ENCODE measurements around the gene RAD9B. TPM values are rescaled to one million over a fixed set of nuclear protein-coding genes. Genes with fewer than 3 reads are reported as not detected.

RAD9B gene
- total and polyA plus RNA-seq, 9 of the 15 experiments (the other 6 are each of a cell fraction or from before 2014, with no cell fraction given) = 0.05 to 0.83 (median 0.32) TPM

- TF ChIP-seq MAZ (CRISPR knock-in tag; conservative IDR thresholded peaks at IDR 0.05 in 1 of 2, IDR thresholded peaks at IDR 0.05 in 1 of 2) (peak; percentile 73 to 79; a peak in 3 of 4 replicates), HMG20B (CRISPR knock-in tag; IDR thresholded peaks at IDR 0.05) (no peak), ZNF780A (CRISPR knock-in tag; IDR thresholded peaks at IDR 0.05) (no peak), FOXA3 (CRISPR knock-in tag; conservative IDR thresholded peaks at IDR 0.05 in 1 of 2, IDR thresholded peaks at IDR 0.05 in 1 of 2) (peak in 1 of 2 experiments; percentile 88; a peak in 1 of 4 replicates), FOXA1 (IDR thresholded peaks at IDR 0.05; ENCODE audit: borderline replicate concordance) (no peak), ZSCAN32 (CRISPR knock-in tag; IDR thresholded peaks at IDR 0.05) (no peak), ZSCAN29 (IDR thresholded peaks at IDR 0.05) (no peak), ZZZ3 (IDR thresholded peaks at IDR 0.05) (peak; percentile 96), RFX1 (IDR thresholded peaks at IDR 0.05) (no peak), HEY1 (CRISPR knock-in tag; IDR thresholded peaks at IDR 0.05; ENCODE audit: borderline replicate concordance) (no peak), ZNF75A (CRISPR knock-in tag; IDR thresholded peaks at IDR 0.05) (peak; percentile 70; the same call in 1 of the 2 replicates), SMARCE1 (IDR thresholded peaks at IDR 0.05) (0 out of 2 replicates have a peak, but pooled peaks have one; percentile 16), ZBTB34 (CRISPR knock-in tag; IDR thresholded peaks at IDR 0.05) (peak; percentile 87), E4F1 (CRISPR knock-in tag; IDR thresholded peaks at IDR 0.05; ENCODE audit: borderline replicate concordance) (peak; percentile 69; the same call in 1 of the 2 replicates), TGIF2 (CRISPR knock-in tag; IDR thresholded peaks at IDR 0.05) (no peak; the same call in 1 of the 2 replicates), HMGXB4 (CRISPR knock-in tag; IDR thresholded peaks at IDR 0.05) (peak; percentile 95; the same call in 1 of the 2 replicates), ZNF23 (CRISPR knock-in tag; IDR thresholded peaks at IDR 0.05) (no peak), HDAC6 (IDR thresholded peaks at IDR 0.05; ENCODE audit: low read depth, low read length) (no peak), FOXJ2 (tag; IDR thresholded peaks at IDR 0.05) (no peak), ZEB2 (IDR thresholded peaks at IDR 0.05) (peak; percentile 39; the same call in 1 of the 2 replicates), ZNF717 (CRISPR knock-in tag; IDR thresholded peaks at IDR 0.05) (no peak)
These were observed at the start of gene RAD9B, which contains the start of gene VPS29 (continued) for GRCh38 chr12:110501752-110502738.

Measured in K562 (cell line).